Fibroblast of lung (primary cell): ENCODE data around the gene PARD6B.

Experiments
- CTCF ChIP-seq, 2 donors: IDR thresholded peaks in 1 of 2; conservative IDR thresholded peaks in 1 of 2; 1 replicate in 1 of 2; 2 replicates in 1 of 2; pipeline ENCODE4 v1.5.1; 2011 to 2012; ENCODE audit warnings: low read length in 2 of 2, control low read depth in 1 of 2, inconsistent platforms in 1 of 2, low read depth in 1 of 2, mild to moderate bottlenecking in 1 of 2
- EZH2 ChIP-seq: IDR thresholded peaks from 2 replicates; pipeline ENCODE4 v1.5.1; 2012; ENCODE audit warnings: low read length, control low read depth, mild to moderate bottlenecking; ENCODE audit errors: missing control alignments

DNA sequence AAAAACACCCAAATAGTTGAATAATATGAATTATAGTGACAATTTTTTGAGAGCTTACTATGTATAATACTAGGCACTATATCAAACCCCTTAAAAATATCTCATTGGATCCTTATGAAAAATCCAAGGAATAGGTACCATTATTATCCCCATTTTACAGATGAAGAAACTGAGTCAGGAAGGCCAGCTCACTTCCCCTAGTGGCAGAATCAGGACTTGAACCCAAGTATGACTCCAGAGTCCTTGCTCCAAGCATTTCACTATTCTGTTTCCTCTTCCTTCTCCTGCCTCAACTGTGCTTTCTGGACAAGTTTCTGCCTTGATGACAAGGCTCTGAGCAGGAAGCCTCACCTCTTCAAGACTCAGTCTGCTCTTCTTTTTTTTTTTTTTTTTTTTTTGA, 10.8 kb upstream of the PARD6B start:
- TF ChIP-seq CTCF (conservative IDR thresholded peaks at IDR 0.05 in 1 of 2, IDR thresholded peaks at IDR 0.05 in 1 of 2; ENCODE audit: low read depth in 1 of 2, low read length in 2 of 2) (no peak), EZH2 (no peak)
